ENCODE measurements around the gene UBC. TPM values are rescaled to one million over a fixed set of nuclear protein-coding genes. Genes with fewer than 3 reads are reported as not detected.
A peak's percentile ranks its signal among the peaks of the same experiment; 100 is the strongest.

The UBC gene
- total RNA-seq (2011; cell fraction: chromatin; rRNA removed; ENCODE audit: low replicate concordance): 193 and 317 TPM in 2 replicates
- total RNA-seq (2011; cell fraction: nucleolus; rRNA removed): 188 and 214 TPM in 2 replicates
- 283 and 301 TPM in 2 replicates for total RNA-seq (2011; cell fraction: nucleoplasm; rRNA removed)
- 717 and 744 TPM in 2 replicates for total RNA-seq (2014; rRNA removed)
- 771 and 813 TPM in 2 replicates for total RNA-seq (2014; rRNA removed; fragmentation: Illumina TruSeq; extraction: Trizol)
- 795 and 812 TPM in 2 replicates for total RNA-seq (2015; rRNA removed; fragmentation: Illumina TruSeq; extraction: Trizol)
- 697 and 765 TPM in 2 replicates for total RNA-seq (2021)
- 1,118 and 1,197 TPM in 2 replicates for polyA plus RNA-seq (2011; rRNA removed)
- polyA plus RNA-seq (2011; cell fraction: cytosol; rRNA removed): 514 and 899 TPM in 2 replicates
- polyA plus RNA-seq (2011; cell fraction: nucleus; rRNA removed): 518 and 627 TPM in 2 replicates
- 1,269 and 1,358 TPM in 2 replicates for polyA plus RNA-seq (2012)
- 825 and 860 TPM in 2 replicates for polyA plus RNA-seq (2014; fragmentation: Illumina TruSeq; extraction: Trizol)
- polyA plus RNA-seq (2014; fragmentation: Nextera tagmentation; extraction: Ambion mirVana): 1,000 to 10,000 TPM in 1 of 2 experiments, 100 to 1,000 TPM in 1; 927 to 1,153 TPM
- 533 and 624 TPM in 2 replicates for polyA plus RNA-seq (2014; rRNA removed)
- polyA minus RNA-seq (2011; rRNA and poly(A)+ RNA removed): 765 and 975 TPM in 2 replicates
- 543 and 602 TPM in 2 replicates for polyA minus RNA-seq (2011; cell fraction: cytosol; rRNA and poly(A)+ RNA removed)
- polyA minus RNA-seq (2011; cell fraction: nucleus; rRNA and poly(A)+ RNA removed): 77.0 and 177 TPM in 2 replicates
- Bru-seq, nascent RNA: percentile 99 among the genes with signal in this experiment
- BruChase-seq, experiment 1, labeled RNA remaining after a 2-hour chase: percentile 99 among the genes with signal in this experiment
- BruChase-seq, experiment 2, labeled RNA remaining after a 6-hour chase: percentile 99 among the genes with signal in this experiment
- long read RNA-seq, experiment 1, transcript UBC-205 (1 exons, 3,745 nt): minor isoform, 457 of 963 reads
- long read RNA-seq, experiment 1, transcript UBC-201 (2 exons, 2,688 nt): major isoform, 488 of 963 reads
- long read RNA-seq, experiment 1, partial matches to known transcripts: 0 of 963 reads
- long read RNA-seq, experiment 1, other reads (novel, unspliced or antisense): 15 of 963 reads
- long read RNA-seq, experiment 2, transcript UBC-205 (1 exons, 3,745 nt): minor isoform, 414 of 917 reads
- long read RNA-seq, experiment 2, transcript UBC-201 (2 exons, 2,688 nt): major isoform, 448 of 917 reads
- long read RNA-seq, experiment 2, partial matches to known transcripts: 2 of 917 reads
- long read RNA-seq, experiment 2, other reads (novel, unspliced or antisense): 51 of 917 reads
- long read RNA-seq, experiment 3, transcript UBC-205 (1 exons, 3,745 nt): minor isoform, 172 of 688 reads
- long read RNA-seq, experiment 3, transcript UBC-201 (2 exons, 2,688 nt): major isoform, 497 of 688 reads
- long read RNA-seq, experiment 3, partial matches to known transcripts: 1 of 688 reads
- long read RNA-seq, experiment 3, other reads (novel, unspliced or antisense): 16 of 688 reads

DNA sequence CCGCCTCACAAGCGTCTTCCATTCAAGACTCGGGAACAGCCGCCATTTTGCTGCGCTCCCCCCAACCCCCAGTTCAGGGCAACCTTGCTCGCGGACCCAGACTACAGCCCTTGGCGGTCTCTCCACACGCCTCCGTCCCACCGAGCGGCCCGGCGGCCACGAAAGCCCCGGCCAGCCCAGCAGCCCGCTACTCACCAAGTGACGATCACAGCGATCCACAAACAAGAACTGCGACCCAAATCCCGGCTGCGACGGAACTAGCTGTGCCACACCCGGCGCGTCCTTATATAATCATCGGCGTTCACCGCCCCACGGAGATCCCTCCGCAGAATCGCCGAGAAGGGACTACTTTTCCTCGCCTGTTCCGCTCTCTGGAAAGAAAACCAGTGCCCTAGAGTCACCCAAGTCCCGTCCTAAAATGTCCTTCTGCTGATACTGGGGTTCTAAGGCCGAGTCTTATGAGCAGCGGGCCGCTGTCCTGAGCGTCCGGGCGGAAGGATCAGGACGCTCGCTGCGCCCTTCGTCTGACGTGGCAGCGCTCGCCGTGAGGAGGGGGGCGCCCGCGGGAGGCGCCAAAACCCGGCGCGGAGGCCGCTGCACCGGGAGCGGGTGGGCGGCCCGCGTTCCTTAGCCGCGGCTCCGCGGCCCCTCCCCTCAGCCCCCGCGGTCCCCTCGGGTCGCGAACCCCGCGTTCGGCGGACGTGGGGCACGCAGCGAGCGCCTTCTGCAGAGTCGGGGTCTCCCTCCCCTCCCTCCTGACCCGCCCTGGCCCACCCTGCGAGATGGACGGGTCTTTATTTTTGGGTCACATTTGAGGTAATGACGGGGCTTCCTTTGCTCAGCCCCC, at the start of gene UBC:
UBC (minus strand) TSS at position 259 of the 847 bp plus-strand sequence. CDS start 879 bp downstream, outside the sequence.
- no peaks in the 10 kb centered on the region for H3K9me3 ChIP-seq (replicated peaks; ENCODE audit: control insufficient read depth, insufficient read depth, low read depth, low read length)
- peaks cover 55% of the 10 kb centered on the region for H3K79me2 ChIP-seq (ENCODE audit: control insufficient read depth, insufficient read depth, low read length)
- no TSS peak for BruUV-seq (replicated peaks)
- H4K20me1 ChIP-seq (replicated peaks; ENCODE audit: control insufficient read depth, insufficient read depth, low read length): peaks cover 37% of the 10 kb centered on the region
- no peak for FAIRE-seq
- ChIA-PET CTCF (ENCODE audit: low intra/inter-chr PET ratio) (interaction anchor here (0.5 to 1.2 kb wide), 4 partner anchors 18 to 26 kb away, joined by 3 to 4 read pairs (median 4); no protein-coding TSS in a partner anchor), POLR2A (interaction anchor here (0.5 to 9.2 kb wide), 38 partner anchors 8 to 1137 kb away, joined by 3 to 127 read pairs (median 4); partner anchors contain the start of genes BRI3BP and SCARB1)
- intact Hi-C loops (cut with micrococcal nuclease) (loop anchor here (1.0 kb wide), 2 partner anchors 13 to 25 kb away; no protein-coding TSS in a partner anchor), in situ Hi-C loops (cut with MboI) (no loop called here)
- peak within 1 kb of the TSS; percentile 100 for H2AFZ ChIP-seq (ENCODE audit: low read depth, low read length)
- H3K4me3 ChIP-seq: peak within 1 kb of the TSS; percentile 94
- DNase-seq (ENCODE audit: extremely low read depth in 1 of 4, low spot score in 3 of 4): peak; percentile 84 to 94 (median 89)
- H3K27me3 ChIP-seq (ENCODE audit: control insufficient read depth in 2 of 2, insufficient read depth in 2 of 2, low read length in 2 of 2): no peaks in the 10 kb centered on the region
- H3K36me3 ChIP-seq (ENCODE audit: control insufficient read depth, insufficient read depth, low read length): peaks cover 34% of the 10 kb centered on the region
- WGBS (ENCODE audit: insufficient coverage, low coverage, missing lambda C conversion rate): under 1% methylated on average over 53 of the region's 85 CpGs
- ATAC-seq: peak; percentile 30
- H3K4me1 ChIP-seq (replicated peaks in 1 of 2; ENCODE audit: control insufficient read depth in 2 of 2, insufficient read depth in 2 of 2, low read length in 2 of 2): peaks cover 19 to 48% of the 10 kb centered on the region in 2 experiments
- peak within 1 kb of the TSS; percentile 94 for H3K4me2 ChIP-seq (ENCODE audit: insufficient read depth, low read length)
- peak within 1 kb of the TSS; percentile 100 for H3K27ac ChIP-seq (ENCODE audit: extremely low read depth, low read depth, low read length)
- H3K9me1 ChIP-seq (ENCODE audit: control insufficient read depth, insufficient read depth, low read length): peaks cover 7% of the 10 kb centered on the region
- H3K9ac ChIP-seq (ENCODE audit: insufficient read depth in 1 of 2, low read depth in 2 of 2, low read length in 2 of 2): peak within 1 kb of the TSS; percentile 97 to 100
- peak in 1 of 2 experiments; percentile 93; a peak in 2 of 4 replicates for TF ChIP-seq NONO (IDR thresholded peaks at IDR 0.05; ENCODE audit: low read depth in 2 of 2, low read length in 1 of 2)
- TF ChIP-seq ZNF696 (CRISPR knock-in tag; conservative IDR thresholded peaks at IDR 0.05): no peak
- TF ChIP-seq, protein P1, sequence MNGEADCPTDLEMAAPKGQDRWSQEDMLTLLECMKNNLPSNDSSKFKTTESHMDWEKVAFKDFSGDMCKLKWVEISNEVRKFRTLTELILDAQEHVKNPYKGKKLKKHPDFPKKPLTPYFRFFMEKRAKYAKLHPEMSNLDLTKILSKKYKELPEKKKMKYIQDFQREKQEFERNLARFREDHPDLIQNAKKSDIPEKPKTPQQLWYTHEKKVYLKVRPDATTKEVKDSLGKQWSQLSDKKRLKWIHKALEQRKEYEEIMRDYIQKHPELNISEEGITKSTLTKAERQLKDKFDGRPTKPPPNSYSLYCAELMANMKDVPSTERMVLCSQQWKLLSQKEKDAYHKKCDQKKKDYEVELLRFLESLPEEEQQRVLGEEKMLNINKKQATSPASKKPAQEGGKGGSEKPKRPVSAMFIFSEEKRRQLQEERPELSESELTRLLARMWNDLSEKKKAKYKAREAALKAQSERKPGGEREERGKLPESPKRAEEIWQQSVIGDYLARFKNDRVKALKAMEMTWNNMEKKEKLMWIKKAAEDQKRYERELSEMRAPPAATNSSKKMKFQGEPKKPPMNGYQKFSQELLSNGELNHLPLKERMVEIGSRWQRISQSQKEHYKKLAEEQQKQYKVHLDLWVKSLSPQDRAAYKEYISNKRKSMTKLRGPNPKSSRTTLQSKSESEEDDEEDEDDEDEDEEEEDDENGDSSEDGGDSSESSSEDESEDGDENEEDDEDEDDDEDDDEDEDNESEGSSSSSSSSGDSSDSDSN (IDR thresholded peaks at IDR 0.05; ENCODE audit: borderline replicate concordance in 1 of 2, low read depth in 2 of 2, low read length in 2 of 2): no peak
- TF ChIP-seq MCM3 (IDR thresholded peaks at IDR 0.05): no peak
- peak; percentile 85; the same call in 1 of the 2 replicates for TF ChIP-seq KLF13 (tag; IDR thresholded peaks at IDR 0.05; ENCODE audit: borderline replicate concordance, low read depth)
- TF ChIP-seq, protein P2, sequence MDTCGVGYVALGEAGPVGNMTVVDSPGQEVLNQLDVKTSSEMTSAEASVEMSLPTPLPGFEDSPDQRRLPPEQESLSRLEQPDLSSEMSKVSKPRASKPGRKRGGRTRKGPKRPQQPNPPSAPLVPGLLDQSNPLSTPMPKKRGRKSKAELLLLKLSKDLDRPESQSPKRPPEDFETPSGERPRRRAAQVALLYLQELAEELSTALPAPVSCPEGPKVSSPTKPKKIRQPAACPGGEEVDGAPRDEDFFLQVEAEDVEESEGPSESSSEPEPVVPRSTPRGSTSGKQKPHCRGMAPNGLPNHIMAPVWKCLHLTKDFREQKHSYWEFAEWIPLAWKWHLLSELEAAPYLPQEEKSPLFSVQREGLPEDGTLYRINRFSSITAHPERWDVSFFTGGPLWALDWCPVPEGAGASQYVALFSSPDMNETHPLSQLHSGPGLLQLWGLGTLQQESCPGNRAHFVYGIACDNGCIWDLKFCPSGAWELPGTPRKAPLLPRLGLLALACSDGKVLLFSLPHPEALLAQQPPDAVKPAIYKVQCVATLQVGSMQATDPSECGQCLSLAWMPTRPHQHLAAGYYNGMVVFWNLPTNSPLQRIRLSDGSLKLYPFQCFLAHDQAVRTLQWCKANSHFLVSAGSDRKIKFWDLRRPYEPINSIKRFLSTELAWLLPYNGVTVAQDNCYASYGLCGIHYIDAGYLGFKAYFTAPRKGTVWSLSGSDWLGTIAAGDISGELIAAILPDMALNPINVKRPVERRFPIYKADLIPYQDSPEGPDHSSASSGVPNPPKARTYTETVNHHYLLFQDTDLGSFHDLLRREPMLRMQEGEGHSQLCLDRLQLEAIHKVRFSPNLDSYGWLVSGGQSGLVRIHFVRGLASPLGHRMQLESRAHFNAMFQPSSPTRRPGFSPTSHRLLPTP (IDR thresholded peaks at IDR 0.05; ENCODE audit: borderline replicate concordance, extremely low read depth, insufficient read length): peak; percentile 13
- no peak for TF ChIP-seq PPARD (CRISPR knock-in tag; IDR thresholded peaks at IDR 0.05)

Measured in K562 (cell line).